GM12878 (cell line): ENCODE results near the gene FSIP1.

Experiments used
- NBN ChIP-seq: fragments of 450-650 bp; IDR thresholded peaks from 2 replicates; pipeline ENCODE4 v1.6.1; 2016
- RBBP5 ChIP-seq: fragments of 200-600 bp; sonication (generic); conservative IDR thresholded peaks from 2 replicates; pipeline ENCODE4 v1.6.1; 2016
- TF ChIP-seq, protein P1 (sequence below), 3 experiments: IDR thresholded peaks in 2 of 3; conservative IDR thresholded peaks in 1 of 3; 2 replicates each; pipeline ENCODE4 v1.5.1; 2011; ENCODE audit warnings: low read depth in 3 of 3, low read length in 3 of 3, mild to moderate bottlenecking in 3 of 3, control low read depth in 2 of 3, moderate library complexity in 2 of 3, inconsistent platforms in 1 of 3, mixed read lengths in 1 of 3; ENCODE audit not compliant: control insufficient read depth in 2 of 3, insufficient read depth in 1 of 3; ENCODE audit errors: extremely low read depth in 1 of 3

DNA sequence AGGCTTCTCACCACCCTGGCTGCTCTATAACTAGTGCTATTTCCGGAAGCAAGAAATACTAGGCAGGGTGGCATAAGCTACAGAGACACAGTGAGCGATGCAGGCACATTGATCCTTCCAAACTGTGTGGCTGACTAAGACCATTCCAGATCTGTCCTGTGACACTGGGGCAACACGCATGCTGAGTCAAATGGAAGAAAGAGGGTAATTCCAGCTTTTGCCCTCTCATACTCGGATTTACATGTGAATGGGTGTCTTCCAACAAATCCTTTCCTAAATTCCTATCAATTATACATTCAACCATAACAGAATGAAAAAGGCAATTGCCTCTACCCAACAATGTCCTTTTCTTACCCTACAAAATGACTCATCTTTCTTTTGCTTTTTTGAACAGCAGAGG lies 5.1 kb downstream of the FSIP1 start:
- TF ChIP-seq, protein P1, sequence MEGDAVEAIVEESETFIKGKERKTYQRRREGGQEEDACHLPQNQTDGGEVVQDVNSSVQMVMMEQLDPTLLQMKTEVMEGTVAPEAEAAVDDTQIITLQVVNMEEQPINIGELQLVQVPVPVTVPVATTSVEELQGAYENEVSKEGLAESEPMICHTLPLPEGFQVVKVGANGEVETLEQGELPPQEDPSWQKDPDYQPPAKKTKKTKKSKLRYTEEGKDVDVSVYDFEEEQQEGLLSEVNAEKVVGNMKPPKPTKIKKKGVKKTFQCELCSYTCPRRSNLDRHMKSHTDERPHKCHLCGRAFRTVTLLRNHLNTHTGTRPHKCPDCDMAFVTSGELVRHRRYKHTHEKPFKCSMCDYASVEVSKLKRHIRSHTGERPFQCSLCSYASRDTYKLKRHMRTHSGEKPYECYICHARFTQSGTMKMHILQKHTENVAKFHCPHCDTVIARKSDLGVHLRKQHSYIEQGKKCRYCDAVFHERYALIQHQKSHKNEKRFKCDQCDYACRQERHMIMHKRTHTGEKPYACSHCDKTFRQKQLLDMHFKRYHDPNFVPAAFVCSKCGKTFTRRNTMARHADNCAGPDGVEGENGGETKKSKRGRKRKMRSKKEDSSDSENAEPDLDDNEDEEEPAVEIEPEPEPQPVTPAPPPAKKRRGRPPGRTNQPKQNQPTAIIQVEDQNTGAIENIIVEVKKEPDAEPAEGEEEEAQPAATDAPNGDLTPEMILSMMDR (IDR thresholded peaks at IDR 0.05 in 2 of 3, conservative IDR thresholded peaks at IDR 0.05 in 1 of 3; ENCODE audit: control insufficient read depth in 2 of 3, extremely low read depth in 1 of 3, insufficient read depth in 1 of 3, low read depth in 3 of 3, low read length in 3 of 3) = no peak
- TF ChIP-seq RBBP5 = no peak
- no peak for TF ChIP-seq NBN
